GM18951 (cell line): ENCODE results near the gene ROBO4.

Experiments
- POLR2A ChIP-seq: IDR thresholded peaks from 4 replicates; pipeline ENCODE4 v1.6.1; 2011; ENCODE audit warnings: mild to moderate bottlenecking; ENCODE audit not compliant: insufficient read length, insufficient read depth; ENCODE audit errors: extremely low read depth
- in situ Hi-C: fragments of 300-500 bp; cut with MboI; formaldehyde crosslinking; loops from one replicate; pipeline ENCODE4 v1.12.0; 2022; ENCODE audit warnings: low sequenced_read_pairs, mixed read lengths, inconsistent platforms; ENCODE audit not compliant: unreplicated experiment

The ROBO4 gene

DNA sequence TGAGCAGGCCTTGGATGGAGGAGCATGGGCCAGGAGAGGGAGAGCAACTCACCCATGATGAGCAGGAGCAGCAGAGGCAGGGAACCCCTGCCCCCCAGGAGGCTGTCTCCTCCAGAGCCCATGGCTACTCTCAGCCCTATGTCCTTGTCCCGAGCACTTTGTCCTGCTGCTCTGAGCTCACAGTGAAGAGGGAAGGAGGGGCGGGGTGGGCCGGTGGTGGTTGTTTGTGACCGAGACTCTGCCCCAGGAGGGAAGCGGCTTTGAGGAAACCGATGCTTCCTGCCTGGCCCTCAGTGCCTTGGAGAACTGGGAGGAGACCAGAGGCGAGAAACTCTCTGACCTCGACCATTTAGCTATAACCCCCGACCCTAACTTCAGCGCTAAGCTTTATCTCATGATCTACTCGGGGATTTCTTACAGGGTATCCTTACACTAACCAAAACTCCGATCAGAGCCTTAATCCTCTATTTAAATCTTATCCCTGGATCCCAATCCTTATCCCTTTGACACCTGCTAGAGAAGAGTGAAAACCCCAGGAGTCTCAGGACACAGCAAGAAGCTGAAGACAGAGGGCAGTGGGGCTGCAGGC, at the start of gene ROBO4:
TSS of gene ROBO4 (minus strand) at position 192 of the 589 bp plus-strand sequence. CDS start at position 122, 70 bp downstream.
- in situ Hi-C loops: no loop called here

GRCh38 chr11:124946735-124947141, 49.1 kb upstream of the ROBO4 start:
- no peak for TF ChIP-seq POLR2A
- in situ Hi-C loops: no loop called here

More for the DNA sequence above, at the start of gene ROBO4:
- no peak for TF ChIP-seq POLR2A

DNA sequence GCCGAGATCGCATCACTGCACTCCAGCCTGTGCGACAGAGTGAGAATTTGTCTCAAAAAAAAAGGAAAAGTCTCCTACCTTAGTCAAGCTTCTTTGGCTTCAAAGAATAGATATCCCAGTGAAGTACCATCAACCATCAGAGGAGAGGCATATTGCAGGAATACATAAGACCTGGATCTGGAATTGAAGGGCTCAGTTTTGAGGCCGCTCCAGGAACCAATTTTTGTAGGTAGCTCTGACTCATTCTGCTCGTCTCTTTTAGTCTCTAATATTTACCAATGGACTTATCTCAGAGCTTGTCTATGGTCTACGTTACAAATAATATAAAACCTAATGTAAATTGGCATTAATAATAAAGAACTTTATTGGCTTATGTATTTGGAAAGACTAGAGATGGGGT, 48.2 kb upstream of the ROBO4 start:
- in situ Hi-C loops: no loop called here
- TF ChIP-seq POLR2A: no peak

GRCh38 chr11:124944565-124944964, 46.9 kb upstream of the ROBO4 start:
- no peak for TF ChIP-seq POLR2A
- in situ Hi-C loops: no loop called here

GRCh38 chr11:124943741-124944140, 46.1 kb upstream of the ROBO4 start:
- no peak for TF ChIP-seq POLR2A
- in situ Hi-C loops: no loop called here

DNA sequence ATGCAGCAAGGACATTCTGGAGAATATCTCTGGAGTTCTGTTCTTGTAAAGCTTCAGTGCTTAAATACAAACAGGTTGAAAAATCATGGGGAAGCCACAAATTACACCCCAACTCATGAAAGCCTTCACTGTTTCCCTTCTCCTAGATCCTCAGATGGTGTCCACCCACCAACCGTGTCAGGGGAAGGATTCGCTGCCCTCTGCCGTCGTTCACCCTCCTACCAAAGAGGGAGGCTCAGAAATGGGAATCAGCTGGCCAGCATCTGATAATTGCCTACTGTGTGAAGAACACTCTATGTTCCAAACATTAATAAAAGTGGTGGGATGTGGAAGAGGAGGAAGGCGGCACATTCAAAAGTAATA, 45.6 kb upstream of the ROBO4 start:
- in situ Hi-C loops: no loop called here
- TF ChIP-seq POLR2A: no peak

DNA sequence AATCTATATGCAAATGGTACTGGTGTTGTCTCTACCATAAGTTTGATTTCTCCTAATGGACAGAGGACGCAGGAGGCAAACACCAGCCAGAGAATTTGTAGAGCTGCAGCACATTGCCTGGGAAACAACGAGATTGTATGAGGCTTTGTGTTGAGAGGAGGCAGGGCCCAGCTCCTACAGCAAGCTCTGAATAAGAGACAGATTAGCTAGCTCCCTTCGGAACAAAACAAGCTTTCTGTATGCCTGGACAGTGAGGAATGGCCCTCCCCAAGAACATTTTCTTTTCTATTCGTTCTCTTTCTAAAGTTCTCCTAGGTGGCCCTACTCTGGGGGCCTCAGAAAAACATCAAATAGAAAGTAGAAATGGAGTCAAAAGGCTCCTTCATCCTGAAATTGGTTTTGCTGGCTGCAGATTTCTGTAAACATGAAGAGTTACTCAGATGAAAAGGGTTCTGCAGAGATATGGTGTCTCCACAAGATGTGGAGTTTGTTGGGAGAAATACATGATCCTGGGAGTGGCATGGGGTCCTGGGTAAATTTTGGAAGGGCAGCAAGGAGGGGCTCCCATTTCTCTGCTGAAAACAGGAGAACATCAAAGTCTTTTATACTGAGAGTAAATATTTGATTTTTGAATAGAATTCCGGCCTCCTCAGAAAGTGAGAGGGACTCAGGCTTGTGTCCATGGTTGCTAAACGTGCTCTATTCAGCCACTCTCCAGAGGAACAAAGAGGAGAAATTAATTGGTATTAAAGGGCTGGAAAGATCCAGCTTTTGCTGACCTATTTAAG, 45.0 kb upstream of the ROBO4 start:
- no peak for TF ChIP-seq POLR2A
- in situ Hi-C loops: no loop called here

DNA sequence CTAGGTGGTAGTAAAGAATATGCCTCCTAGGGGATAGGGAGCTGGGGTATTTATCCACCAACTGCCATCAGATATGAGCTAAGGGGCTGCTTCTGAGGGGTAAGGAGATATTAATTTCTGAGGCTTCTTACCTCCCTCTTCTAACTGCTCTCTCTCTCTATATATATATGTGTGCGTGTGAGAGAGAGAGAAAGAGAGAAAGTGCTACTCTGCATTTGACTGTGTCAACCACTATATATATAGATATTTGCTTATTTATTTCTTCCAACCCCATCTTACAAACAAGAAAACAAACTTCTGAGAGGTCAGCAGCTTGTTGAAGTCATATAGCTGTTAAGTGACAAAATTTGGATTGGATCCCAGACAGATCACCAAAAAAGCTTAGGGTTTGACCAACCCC, 44.0 kb upstream of the ROBO4 start:
- TF ChIP-seq POLR2A: no peak
- in situ Hi-C loops: no loop called here

GRCh38 chr11:124938970-124939369, 41.3 kb upstream of the ROBO4 start:
- no peak for TF ChIP-seq POLR2A
- in situ Hi-C loops: no loop called here

- TF ChIP-seq POLR2A: no peak
- in situ Hi-C loops: no loop called here
These were observed 40.6 kb upstream of the ROBO4 start for GRCh38 chr11:124938206-124938765.

- no peak for TF ChIP-seq POLR2A
- in situ Hi-C loops: no loop called here
These were observed 39.8 kb upstream of the ROBO4 start for GRCh38 chr11:124937336-124937935.

GRCh38 chr11:124935548-124936514, 38.2 kb upstream of the ROBO4 start, which contains the start of gene HEPACAM:
Gene HEPACAM, minus strand, starts transcription at chr11:124936047. Its CDS starts 41 bp downstream, at chr11:124936006.
- in situ Hi-C loops: no loop called here
- no peak for TF ChIP-seq POLR2A

GRCh38 chr11:124934862-124935547, 37.3 kb upstream of the ROBO4 start:
- no peak for TF ChIP-seq POLR2A
- in situ Hi-C loops: no loop called here
